Measurements from ENCODE around the gene DNAJC13. TPM values are rescaled to one million over a fixed set of nuclear protein-coding genes. Genes with fewer than 3 reads are reported as not detected.

DNAJC13 gene
- total and polyA plus RNA-seq, 2 experiments from 2014 or later, result 15.1 to 55.4 TPM

GRCh38 chr3:132406587-132406986 is 10.7 kb upstream of the DNAJC13 start:
- Histone ChIP-seq H3K9me3 (ENCODE audit: low read depth) (no peaks in the 10 kb centered on the region), H3K79me2 (no peaks in the 10 kb centered on the region), H3K4me1 (ENCODE audit: insufficient read depth) (peaks cover 5% of the 10 kb centered on the region), H2AFZ (no peak overlapping the region), H3K36me3 (replicated peaks; ENCODE audit: insufficient read depth, low read depth) (no peaks in the 10 kb centered on the region), H3K27ac (no peak overlapping the region), H3K4me3 (no peak overlapping the region), H4K20me1 (ENCODE audit: insufficient read depth, poor library complexity, severe bottlenecking) (no peaks in the 10 kb centered on the region), H3K4me2 (no peak overlapping the region), H3K27me3 (no peaks in the 10 kb centered on the region), H3K9me2 (replicated peaks; ENCODE audit: insufficient read depth) (no peaks in the 10 kb centered on the region)
- no peak for TF ChIP-seq EZH2phosphoT487 (IDR thresholded peaks at IDR 0.05; ENCODE audit: low read depth, severe bottlenecking, unreplicated experiment)
- no peak for DNase-seq (ENCODE audit: low spot score)
- 98% methylated on average over 2 of the region's 2 CpGs for WGBS (ENCODE audit: low lambda C conversion rate, missing lambda C conversion rate)

GRCh38 chr3:132407025-132407424 is 10.3 kb upstream of the DNAJC13 start:
- Histone ChIP-seq H3K9me2 (replicated peaks; ENCODE audit: insufficient read depth) (no peaks in the 10 kb centered on the region), H3K27ac (no peak overlapping the region), H3K36me3 (replicated peaks; ENCODE audit: insufficient read depth, low read depth) (no peaks in the 10 kb centered on the region), H3K9me3 (ENCODE audit: low read depth) (no peaks in the 10 kb centered on the region), H4K20me1 (ENCODE audit: insufficient read depth, poor library complexity, severe bottlenecking) (no peaks in the 10 kb centered on the region), H3K79me2 (no peaks in the 10 kb centered on the region), H3K27me3 (no peaks in the 10 kb centered on the region), H3K4me1 (ENCODE audit: insufficient read depth) (peaks cover 5% of the 10 kb centered on the region), H3K4me2 (no peak overlapping the region), H2AFZ (no peak overlapping the region), H3K4me3 (no peak overlapping the region)
- TF ChIP-seq EZH2phosphoT487 (IDR thresholded peaks at IDR 0.05; ENCODE audit: low read depth, severe bottlenecking, unreplicated experiment) (no peak), EZH2 (IDR thresholded peaks at IDR 0.05; ENCODE audit: borderline replicate concordance) (no peak), CTCF (IDR thresholded peaks at IDR 0.05; ENCODE audit: poor library complexity) (no peak)
- no peak for DNase-seq (ENCODE audit: low spot score)
- WGBS (ENCODE audit: low lambda C conversion rate, missing lambda C conversion rate), result 86% methylated on average over 2 of the region's 2 CpGs

GRCh38 chr3:132414841-132415240 is 2.5 kb upstream of the DNAJC13 start:
- H4K20me1 ChIP-seq (ENCODE audit: insufficient read depth, poor library complexity, severe bottlenecking), result peaks cover 5% of the 10 kb centered on the region
- no peaks in the 10 kb centered on the region for H3K9me3 ChIP-seq (ENCODE audit: low read depth)
- H3K27me3 ChIP-seq, result no peaks in the 10 kb centered on the region
- no peak overlapping the region for H2AFZ ChIP-seq
- no peaks in the 10 kb centered on the region for H3K9me2 ChIP-seq (replicated peaks; ENCODE audit: insufficient read depth)
- H3K79me2 ChIP-seq, result peaks cover 17% of the 10 kb centered on the region
- no peak overlapping the region for H3K27ac ChIP-seq
- TF ChIP-seq EZH2phosphoT487 (IDR thresholded peaks at IDR 0.05; ENCODE audit: low read depth, severe bottlenecking, unreplicated experiment) (no peak), CTCF (IDR thresholded peaks at IDR 0.05; ENCODE audit: poor library complexity) (no peak), EZH2 (IDR thresholded peaks at IDR 0.05; ENCODE audit: borderline replicate concordance) (no peak)
- H3K36me3 ChIP-seq (replicated peaks; ENCODE audit: insufficient read depth, low read depth), result no peaks in the 10 kb centered on the region
- peaks cover 14% of the 10 kb centered on the region for H3K4me1 ChIP-seq (ENCODE audit: insufficient read depth)
- no peak overlapping the region for H3K4me2 ChIP-seq
- H3K4me3 ChIP-seq, result no peak overlapping the region
- 59% methylated on average over 1 of the region's 1 CpG for WGBS (ENCODE audit: low lambda C conversion rate, missing lambda C conversion rate)
- no peak for DNase-seq (ENCODE audit: low spot score)

- H4K20me1 ChIP-seq (ENCODE audit: insufficient read depth, poor library complexity, severe bottlenecking), result peaks cover 12% of the 10 kb centered on the region
- WGBS (ENCODE audit: low lambda C conversion rate, missing lambda C conversion rate), result 76% methylated on average over 4 of the region's 4 CpGs
- H3K9me2 ChIP-seq (replicated peaks; ENCODE audit: insufficient read depth), result no peaks in the 10 kb centered on the region
- H3K4me3 ChIP-seq, result no peak overlapping the region
- no peaks in the 10 kb centered on the region for H3K9me3 ChIP-seq (ENCODE audit: low read depth)
- H3K27me3 ChIP-seq, result no peaks in the 10 kb centered on the region
- H3K27ac ChIP-seq, result peak overlapping the region; percentile 93
- H2AFZ ChIP-seq, result no peak overlapping the region
- peaks cover 30% of the 10 kb centered on the region for H3K79me2 ChIP-seq
- no peak for TF ChIP-seq CTCF (IDR thresholded peaks at IDR 0.05; ENCODE audit: poor library complexity)
- no peak for TF ChIP-seq EZH2phosphoT487 (IDR thresholded peaks at IDR 0.05; ENCODE audit: low read depth, severe bottlenecking, unreplicated experiment)
- no peak for TF ChIP-seq EZH2 (IDR thresholded peaks at IDR 0.05; ENCODE audit: borderline replicate concordance)
- peak overlapping the region; percentile 83 for H3K4me2 ChIP-seq
- H3K4me1 ChIP-seq (ENCODE audit: insufficient read depth), result peaks cover 17% of the 10 kb centered on the region
- H3K36me3 ChIP-seq (replicated peaks; ENCODE audit: insufficient read depth, low read depth), result no peaks in the 10 kb centered on the region
- no peak for DNase-seq (ENCODE audit: low spot score)
Observed at GRCh38 chr3:132416161-132416560, 1.1 kb upstream of the DNAJC13 start.
